CD14-positive monocyte (primary cell): ENCODE measurements around the gene ZNF22. TPM values are rescaled to one million over a fixed set of nuclear protein-coding genes. Genes with fewer than 3 reads are reported as not detected.

Experiments
- DNase-seq, 3 donors: peaks; one replicate each; pipeline ENCODE4 v3.0.0-alpha.2; 2011 to 2022
- H2AFZ ChIP-seq: 2 replicates; pipeline ENCODE4 v1.6.0; 2012; ENCODE audit warnings: mild to moderate bottlenecking, low read depth, low read length, inconsistent platforms; ENCODE audit not compliant: insufficient read depth, poor library complexity, severe bottlenecking
- H3K27ac ChIP-seq, 2 donors: 1 replicate in 1 of 2; 2 replicates in 1 of 2; pipeline ENCODE4 v1.5.1; 2012 to 2013; ENCODE audit warnings: low read length in 2 of 2, control low read depth in 1 of 2, inconsistent platforms in 1 of 2, low read depth in 1 of 2, mild to moderate bottlenecking in 1 of 2
- H3K27me3 ChIP-seq, 2 donors: one replicate each; pipeline versions ENCODE4 v1.6.0 to v1.6.1; 2011 to 2013; ENCODE audit warnings: low read length in 2 of 2; ENCODE audit not compliant: control insufficient read depth in 2 of 2, insufficient read depth in 2 of 2
- H3K36me3 ChIP-seq, 2 donors: replicated peaks in 1 of 2; 1 replicate in 1 of 2; 2 replicates in 1 of 2; pipeline versions ENCODE4 v1.5.1 to v1.6.1; 2012 to 2013; ENCODE audit warnings: low read length in 2 of 2, control low read depth in 1 of 2, inconsistent platforms in 1 of 2, mild to moderate bottlenecking in 1 of 2; ENCODE audit not compliant: insufficient read depth in 2 of 2, control insufficient read depth in 1 of 2
- H3K4me1 ChIP-seq, 2 donors: 1 replicate in 1 of 2; 2 replicates in 1 of 2; pipeline versions ENCODE4 v1.5.1 to v1.6.1; 2012 to 2013; ENCODE audit warnings: low read length in 2 of 2, control low read depth in 1 of 2, inconsistent platforms in 1 of 2, mild to moderate bottlenecking in 1 of 2, moderate library complexity in 1 of 2; ENCODE audit not compliant: insufficient read depth in 2 of 2, control insufficient read depth in 1 of 2
- H3K4me2 ChIP-seq: replicated peaks from 2 replicates; pipeline ENCODE3; 2012; ENCODE audit warnings: low read length, moderate library complexity, mild to moderate bottlenecking; ENCODE audit not compliant: poor library complexity, severe bottlenecking; ENCODE audit errors: extremely low read depth
- H3K4me3 ChIP-seq, 3 experiments: fragments of 200-600 bp in 1 of 3; sonication (generic) in 1 of 3; replicated peaks in 1 of 3; 1 replicate in 2 of 3; 2 replicates in 1 of 3; pipeline ENCODE4 v1.5.1; 2011 to 2013; ENCODE audit warnings: low read length in 3 of 3, mild to moderate bottlenecking in 3 of 3, control low read depth in 2 of 3, low read depth in 2 of 3, inconsistent platforms in 1 of 3, moderate library complexity in 1 of 3
- H3K79me2 ChIP-seq: 2 replicates; pipeline ENCODE4 v1.6.0; 2012; ENCODE audit warnings: mild to moderate bottlenecking, control low read depth, inconsistent platforms, low read length, moderate library complexity; ENCODE audit not compliant: insufficient read depth
- H3K9ac ChIP-seq: 2 replicates; pipeline ENCODE4 v1.6.0; 2017; ENCODE audit warnings: low read length, mild to moderate bottlenecking; ENCODE audit not compliant: insufficient read depth, poor library complexity, severe bottlenecking
- H3K9me3 ChIP-seq, 2 donors: replicated peaks in 1 of 2; 1 replicate in 1 of 2; 2 replicates in 1 of 2; pipeline versions ENCODE4 v1.5.1 to v1.6.1; 2012 to 2013; ENCODE audit warnings: low read length in 2 of 2, control low read depth in 1 of 2; ENCODE audit not compliant: control insufficient read depth in 1 of 2, insufficient read depth in 1 of 2
- H4K20me1 ChIP-seq: 2 replicates; pipeline ENCODE4 v1.6.0; 2012; ENCODE audit warnings: mild to moderate bottlenecking, low read length, control low read depth, moderate library complexity; ENCODE audit not compliant: insufficient read depth
- H3K27ac Mint-ChIP-seq, 7 donors: one replicate each; pipeline ENCODE4 v1.8.0; 2020; ENCODE audit warnings: mild to moderate bottlenecking in 7 of 7, mixed read lengths in 7 of 7, moderate library complexity in 6 of 7, inconsistent platforms in 2 of 7
- H3K27me3 Mint-ChIP-seq, 3 donors: one replicate each; pipeline ENCODE4 v1.8.0; 2021 to 2022; ENCODE audit warnings: low read depth in 3 of 3, mild to moderate bottlenecking in 3 of 3, mixed read lengths in 3 of 3, moderate library complexity in 3 of 3, inconsistent platforms in 1 of 3
- H3K36me3 Mint-ChIP-seq, 2 donors: one replicate each; pipeline ENCODE4 v1.8.0; 2020; ENCODE audit warnings: mixed read lengths in 2 of 2, inconsistent platforms in 1 of 2, mild to moderate bottlenecking in 1 of 2
- H3K4me1 Mint-ChIP-seq: one replicate; pipeline ENCODE4 v1.8.0; 2020; ENCODE audit warnings: mild to moderate bottlenecking, mixed read lengths
- H3K4me3 Mint-ChIP-seq, 2 donors: one replicate each; pipeline ENCODE4 v1.8.0; 2020; ENCODE audit warnings: mild to moderate bottlenecking in 2 of 2, mixed read lengths in 2 of 2, moderate library complexity in 1 of 2
- H3K9me3 Mint-ChIP-seq, 7 donors: one replicate each; pipeline ENCODE4 v1.8.0; 2020 to 2022; ENCODE audit warnings: mixed read lengths in 7 of 7, mild to moderate bottlenecking in 6 of 7, moderate library complexity in 6 of 7, inconsistent platforms in 2 of 7
- WGBS: methylation state at CpG from one replicate; pipeline ENCODE4 v1.1.5; 2013; ENCODE audit warnings: missing lambda C conversion rate; ENCODE audit not compliant: insufficient coverage; 5-methylcytosine and 5-hydroxymethylcytosine counted together
- intact Hi-C, 2 donors: fragments of 100-400 bp; cut with micrococcal nuclease; formaldehyde crosslinking; loops; one replicate each; pipeline versions ENCODE4 v1.15.0 to v1.15.1; 2023
- polyA plus RNA-seq, 3 donors: library from polyadenylated mRNA; depleted of rRNA in 1 of 3; unstranded in 2 of 3; stranded (reverse) in 1 of 3; fragments of 300-500 nt in 2 of 3; fragments of >200 nt in 1 of 3; fragmentation: Illumina TruSeq in 2 of 3; gene quantifications; 1 replicate in 2 of 3; 2 replicates in 1 of 3; pipeline ENCODE4 v1.2.3, GENCODE V29; 2012 to 2021
- TF ChIP-seq, protein P1 (sequence below): fragments of 200-600 bp; IDR thresholded peaks from one replicate; pipeline ENCODE4 v1.8.0; 2022; ENCODE audit warnings: antibody characterized with exemption, mild to moderate bottlenecking

ZNF22 gene
- polyA plus RNA-seq, 3 donors = 4.1 to 14.6 (median 10.4) TPM

DNA sequence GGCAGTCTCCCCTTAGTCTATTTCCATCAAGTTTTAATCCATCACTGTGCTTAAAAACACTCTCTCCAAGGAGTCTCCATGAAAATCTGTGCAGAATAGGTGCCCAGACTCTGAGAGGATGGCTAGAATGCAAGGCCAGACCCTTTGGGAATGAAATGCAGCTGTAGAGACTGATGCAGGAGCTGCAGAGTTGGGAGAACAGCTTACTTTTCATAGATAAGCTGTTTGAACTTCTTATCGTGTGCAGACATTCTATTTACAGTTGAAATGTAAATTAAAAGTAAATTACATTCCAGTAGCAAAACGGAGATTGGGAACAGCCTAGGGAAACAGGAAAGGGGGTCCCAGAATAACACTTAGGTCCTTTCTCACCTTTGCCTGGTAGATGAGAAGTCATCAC, 14.9 kb downstream of the ZNF22 start:
- H3K27me3 ChIP-seq = no peaks in the 10 kb centered on the region
- TF ChIP-seq, protein P1, sequence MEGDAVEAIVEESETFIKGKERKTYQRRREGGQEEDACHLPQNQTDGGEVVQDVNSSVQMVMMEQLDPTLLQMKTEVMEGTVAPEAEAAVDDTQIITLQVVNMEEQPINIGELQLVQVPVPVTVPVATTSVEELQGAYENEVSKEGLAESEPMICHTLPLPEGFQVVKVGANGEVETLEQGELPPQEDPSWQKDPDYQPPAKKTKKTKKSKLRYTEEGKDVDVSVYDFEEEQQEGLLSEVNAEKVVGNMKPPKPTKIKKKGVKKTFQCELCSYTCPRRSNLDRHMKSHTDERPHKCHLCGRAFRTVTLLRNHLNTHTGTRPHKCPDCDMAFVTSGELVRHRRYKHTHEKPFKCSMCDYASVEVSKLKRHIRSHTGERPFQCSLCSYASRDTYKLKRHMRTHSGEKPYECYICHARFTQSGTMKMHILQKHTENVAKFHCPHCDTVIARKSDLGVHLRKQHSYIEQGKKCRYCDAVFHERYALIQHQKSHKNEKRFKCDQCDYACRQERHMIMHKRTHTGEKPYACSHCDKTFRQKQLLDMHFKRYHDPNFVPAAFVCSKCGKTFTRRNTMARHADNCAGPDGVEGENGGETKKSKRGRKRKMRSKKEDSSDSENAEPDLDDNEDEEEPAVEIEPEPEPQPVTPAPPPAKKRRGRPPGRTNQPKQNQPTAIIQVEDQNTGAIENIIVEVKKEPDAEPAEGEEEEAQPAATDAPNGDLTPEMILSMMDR = no peak
- H3K36me3 Mint-ChIP-seq = no peaks in the 10 kb centered on the region
- no peaks in the 10 kb centered on the region for H3K9me3 ChIP-seq
- no peaks in the 10 kb centered on the region for H3K4me1 ChIP-seq
- H3K79me2 ChIP-seq = no peaks in the 10 kb centered on the region
- no peak overlapping the region for H3K4me3 Mint-ChIP-seq
- H3K27me3 Mint-ChIP-seq = peaks cover 0 to 1% (median 0%) of the 10 kb centered on the region in 3 donors
- no peak overlapping the region for H3K4me2 ChIP-seq
- WGBS = no CpG with 5 or more reads among the region's 2 CpGs
- intact Hi-C loops = loop anchor here in 1 of 2 donors (10.0 kb wide), 1 partner anchor 59 kb away; no protein-coding TSS in a partner anchor
- no peaks in the 10 kb centered on the region for H4K20me1 ChIP-seq
- DNase-seq = no peak
- H3K36me3 ChIP-seq = no peaks in the 10 kb centered on the region
- H3K27ac ChIP-seq = no peak overlapping the region
- no peak overlapping the region for H3K9ac ChIP-seq
- H3K9me3 Mint-ChIP-seq = peaks cover 2 to 12% (median 5%) of the 10 kb centered on the region in 7 donors
- no peak overlapping the region for H2AFZ ChIP-seq
- no peak overlapping the region for H3K4me3 ChIP-seq
- H3K4me1 Mint-ChIP-seq = no peaks in the 10 kb centered on the region
- no peak overlapping the region for H3K27ac Mint-ChIP-seq

DNA sequence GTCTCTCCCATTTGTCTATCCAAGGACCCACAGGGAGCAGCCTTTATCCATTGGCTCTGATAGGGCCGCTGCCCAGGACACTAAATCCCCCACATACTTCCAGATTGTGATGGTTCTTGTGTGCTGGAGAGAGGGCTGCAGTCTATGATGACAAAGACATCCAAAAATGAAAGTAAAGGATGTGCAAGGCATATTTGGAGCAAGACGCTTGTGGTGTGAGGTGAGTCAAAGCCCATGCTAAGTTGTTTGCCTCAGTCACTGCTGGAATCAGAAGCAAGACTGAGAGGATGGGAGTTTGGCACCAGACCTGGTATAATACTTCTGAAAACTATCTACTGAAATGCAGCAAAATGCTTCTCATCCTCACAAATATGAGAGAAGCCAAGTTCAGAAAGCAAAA, 22.7 kb downstream of the ZNF22 start:
- intact Hi-C loops = no loop called here
- Histone ChIP-seq H3K9ac (no peak overlapping the region), H3K4me3 (no peak overlapping the region), H3K9me3 (peaks cover 7 to 11% of the 10 kb centered on the region in 2 donors), H2AFZ (no peak overlapping the region), H3K4me2 (no peak overlapping the region), H3K36me3 (no peaks in the 10 kb centered on the region), H3K27me3 (no peaks in the 10 kb centered on the region), H4K20me1 (no peaks in the 10 kb centered on the region), H3K79me2 (no peaks in the 10 kb centered on the region), H3K4me1 (no peaks in the 10 kb centered on the region), H3K27ac (no peak overlapping the region)
- Mint-ChIP-seq H3K9me3 (peaks cover 5 to 17% (median 7%) of the 10 kb centered on the region in 7 donors), H3K36me3 (no peaks in the 10 kb centered on the region), H3K4me3 (no peak overlapping the region), H3K27ac (no peak overlapping the region), H3K27me3 (peaks cover 0 to 2% (median 1%) of the 10 kb centered on the region in 3 donors), H3K4me1 (no peaks in the 10 kb centered on the region)
- DNase-seq = no peak
- WGBS = no CpG with 5 or more reads among the region's 2 CpGs
- TF ChIP-seq, protein P1 = no peak
